Measurements from ENCODE around the gene DDIT4. TPM values are rescaled to one million over a fixed set of nuclear protein-coding genes. Genes with fewer than 3 reads are reported as not detected.
A peak's percentile ranks its signal among the peaks of the same experiment; 100 is the strongest.

The DDIT4 gene
- total and polyA plus RNA-seq, 2 of the 8 experiments (the other 6 are each of a cell fraction or from before 2014, with no cell fraction given) = 47.4 to 108 TPM

DNA sequence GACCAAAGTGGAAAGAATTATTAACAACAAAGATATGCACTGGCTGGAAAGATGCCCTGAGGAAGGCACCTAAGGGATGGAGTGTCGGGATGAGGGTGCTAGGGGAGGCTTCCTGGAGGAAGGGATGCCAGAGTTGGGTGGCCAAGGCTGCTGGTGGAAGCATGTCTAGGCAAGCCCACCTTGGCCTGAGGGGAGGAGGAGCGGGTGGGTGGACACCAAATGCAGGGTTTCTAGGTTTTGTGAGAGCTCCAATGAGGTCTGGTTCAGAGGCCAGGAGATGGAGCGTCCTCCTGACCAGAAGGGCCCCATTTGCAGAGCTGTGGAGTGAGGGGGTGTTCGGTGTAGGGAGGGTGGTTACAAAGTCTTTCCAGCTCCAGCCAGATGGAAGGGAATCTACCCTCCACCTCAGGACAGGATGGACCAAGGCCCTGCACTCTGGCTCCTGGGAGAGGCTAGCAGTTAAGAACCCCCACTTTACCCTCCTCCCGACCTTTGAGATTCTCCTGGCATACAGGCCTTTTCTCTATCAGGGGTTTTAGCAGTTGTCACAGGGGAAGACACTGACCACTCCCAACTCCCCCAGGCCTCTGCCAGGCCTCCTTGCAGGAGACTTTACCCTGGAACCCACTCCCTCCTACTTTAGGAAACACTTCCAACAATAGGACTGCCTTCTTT, 3.0 kb upstream of the DDIT4 start:
- no peak overlapping the region; a peak in 1 of 4 replicates for H3K4me2 ChIP-seq (ENCODE audit: insufficient read depth in 1 of 2, low read depth in 2 of 2, low read length in 2 of 2)
- TF ChIP-seq CHD1 (IDR thresholded peaks at IDR 0.05; ENCODE audit: low read depth, low read length) (no peak), RNF2 (IDR thresholded peaks at IDR 0.05; ENCODE audit: borderline replicate concordance, low read depth, low read length, missing control alignments, poor library complexity, severe bottlenecking) (no peak), POU5F1 (IDR thresholded peaks at IDR 0.05; ENCODE audit: low read depth, low read length) (no peak), TEAD4 (IDR thresholded peaks at IDR 0.05; ENCODE audit: low read depth, low read length) (no peak), BACH1 (IDR thresholded peaks at IDR 0.05; ENCODE audit: low read length) (no peak), BRCA1 (IDR thresholded peaks at IDR 0.05; ENCODE audit: low read depth, low read length) (no peak), CHD2 (IDR thresholded peaks at IDR 0.05; ENCODE audit: low read length) (no peak), CEBPB (IDR thresholded peaks at IDR 0.05; ENCODE audit: low read depth, low read length) (no peak)

More for the DNA sequence above, 3.0 kb upstream of the DDIT4 start:
- Histone ChIP-seq H4K20me1 (replicated peaks in 1 of 2; ENCODE audit: control insufficient read depth in 1 of 2, insufficient read depth in 2 of 2, low read length in 2 of 2) (peaks cover 13 to 19% of the 10 kb centered on the region in 2 experiments), H3K9ac (replicated peaks in 1 of 4; ENCODE audit: extremely low read depth in 1 of 4, low read depth in 3 of 4, low read length in 3 of 4) (no peak overlapping the region), H4K5ac (ENCODE audit: insufficient read length, low read depth, low read length) (peak overlapping the region; percentile 23), H3K23me2 (ENCODE audit: low read depth, low read length) (peaks cover 20% of the 10 kb centered on the region), H3K4me1 (replicated peaks in 1 of 4; ENCODE audit: control insufficient read depth in 3 of 4, insufficient read depth in 4 of 4, low read length in 3 of 4) (peaks cover 0 to 21% (median 19%) of the 10 kb centered on the region in 4 experiments; a peak in 6 of 7 replicates), H3K18ac (ENCODE audit: extremely low read depth, low read length) (peak overlapping the region; percentile 75), H2AK5ac (ENCODE audit: low read depth, low read length) (peak overlapping the region; percentile 65; the same call in 1 of the 2 replicates), H3K4ac (replicated peaks; ENCODE audit: insufficient read length, low read depth, low read length) (peak overlapping the region; percentile 61), H3K4me3 (ENCODE audit: extremely low read depth in 1 of 4, insufficient read depth in 2 of 4, low read depth in 3 of 4, low read length in 4 of 4) (no peak overlapping the region), H3K36me3 (ENCODE audit: control insufficient read depth in 2 of 4, insufficient read depth in 4 of 4, low read length in 3 of 4) (peaks cover 3 to 16% (median 10%) of the 10 kb centered on the region in 4 experiments; a peak in 7 of 8 replicates), H3K79me1 (ENCODE audit: low read depth, low read length) (no peaks in the 10 kb centered on the region), H2BK20ac (ENCODE audit: low read length) (peak overlapping the region; percentile 98), H2BK5ac (ENCODE audit: low read depth, low read length) (peak overlapping the region; percentile 86; the same call in 1 of the 2 replicates), H3K14ac (ENCODE audit: insufficient read length) (no peak overlapping the region), H2BK120ac (replicated peaks; ENCODE audit: low read depth, low read length) (peak overlapping the region; percentile 25), H3K23ac (ENCODE audit: insufficient read length) (no peak overlapping the region), H2BK15ac (ENCODE audit: low read length) (no peak overlapping the region), H3K27me3 (replicated peaks in 1 of 4; ENCODE audit: control insufficient read depth in 3 of 4, extremely low read depth in 1 of 4, insufficient read depth in 3 of 4, low read length in 3 of 4) (no peaks in the 10 kb centered on the region), H3K27ac (ENCODE audit: low read depth, low read length) (no peak overlapping the region), H4K91ac (replicated peaks; ENCODE audit: insufficient read length, low read length) (peak overlapping the region; percentile 82), H2AFZ (ENCODE audit: low read length) (no peak overlapping the region), H3K56ac (replicated peaks; ENCODE audit: insufficient read length, low read depth, low read length) (no peak overlapping the region), H3K79me2 (ENCODE audit: control insufficient read depth in 1 of 2, insufficient read depth in 2 of 2, low read length in 2 of 2) (peaks cover 0 to 19% of the 10 kb centered on the region in 2 experiments; a peak in 3 of 4 replicates), H4K8ac (ENCODE audit: extremely low read depth, insufficient read depth, low read length) (0 out of 2 replicates have a peak overlapping the region, but pooled peaks have one; percentile 40), H3K9me3 (ENCODE audit: insufficient read depth in 2 of 2, low read depth in 1 of 2, low read length in 1 of 2) (no peaks in the 10 kb centered on the region), H2BK12ac (ENCODE audit: low read depth, low read length) (peak overlapping the region; percentile 80; the same call in 1 of the 2 replicates)
- WGBS, 2 experiments (ENCODE audit: extremely low coverage in 1 of 2, insufficient coverage in 1 of 2, insufficient read length in 1 of 2, insufficient replicate concordance in 2 of 2, low coverage in 1 of 2, low lambda C conversion rate in 2 of 2, missing lambda C conversion rate in 1 of 2) = 89% methylated on average over 5 of the region's 5 CpGs; no CpG with 5 or more reads in 1 of the 2 experiments
- ChIA-PET CTCF (ENCODE audit: partially characterized antibody) (interaction anchor here (0.9 to 6.0 kb wide), 4 partner anchors 10 to 67 kb away, joined by 3 to 39 read pairs (median 4); no protein-coding TSS in a partner anchor), POLR2A (ENCODE audit: partially characterized antibody) (interaction anchor here (0.9 to 16.4 kb wide), 5 partner anchors 15 to 55 kb away, joined by 4 to 895 read pairs (median 205); partner anchors contain the start of genes ANAPC16 and ASCC1)
- DNase-seq (ENCODE audit: low read depth in 1 of 2, low spot score in 2 of 2) (no peak), FAIRE-seq (no peak)

All from H1 (cell line).